Heart right ventricle (tissue), 16 donors: ENCODE results near the gene SMARCAD1. TPM values are rescaled to one million over a fixed set of nuclear protein-coding genes. Genes with fewer than 3 reads are reported as not detected.

Experiments used
- ATAC-seq, 8 donors: fragments of 200-7000 bp; cut with Tn5 transposase; one replicate each; pipeline ENCODE4 v1.9.1; 2020; ENCODE audit warnings: mild to moderate bottlenecking in 8 of 8, moderate library complexity in 8 of 8, moderate number of reproducible peaks in 1 of 8
- DNase-seq, 2 donors: peaks; one replicate each; pipeline ENCODE4 v3.0.0-alpha.2; 2020
- H3K27ac ChIP-seq, 10 donors: fragments of 200-600 bp; sonication (generic) in 2 of 10; one replicate each; pipeline versions ENCODE4 v1.5.0 to v1.8.0; 2020 to 2022; ENCODE audit warnings: mild to moderate bottlenecking in 3 of 10
- H3K27me3 ChIP-seq, 7 donors: fragments of 200-600 bp; one replicate each; pipeline ENCODE4 v1.8.0; 2021 to 2022; ENCODE audit warnings: mild to moderate bottlenecking in 2 of 7
- H3K36me3 ChIP-seq, 9 donors: fragments of 200-600 bp; sonication (generic) in 1 of 9; one replicate each; pipeline versions ENCODE4 v1.5.0 to v1.8.0; 2020 to 2022; ENCODE audit warnings: mild to moderate bottlenecking in 2 of 9
- H3K4me1 ChIP-seq, 9 donors: fragments of 200-600 bp; sonication (generic) in 1 of 9; one replicate each; pipeline versions ENCODE4 v1.5.0 to v1.8.0; 2020 to 2022; ENCODE audit warnings: mild to moderate bottlenecking in 4 of 9
- H3K4me3 ChIP-seq, 10 donors: fragments of 200-600 bp; sonication (generic) in 2 of 10; one replicate each; pipeline versions ENCODE4 v1.5.0 to v1.8.0; 2020 to 2022; ENCODE audit warnings: mild to moderate bottlenecking in 7 of 10, moderate library complexity in 2 of 10
- H3K9me3 ChIP-seq, 11 donors: fragments of 200-600 bp in 10 of 11; sonication (generic) in 2 of 11; one replicate each; pipeline versions ENCODE4 v1.5.0 to v1.8.0; 2013 to 2022; ENCODE audit warnings: mild to moderate bottlenecking in 2 of 11, control low read depth in 1 of 11, moderate library complexity in 1 of 11
- CTCF ChIP-seq, 9 donors: fragments of 200-600 bp; sonication (generic) in 2 of 9; IDR thresholded peaks; one replicate each; pipeline versions ENCODE4 v1.5.0 to v1.8.0; 2021 to 2022; ENCODE audit warnings: antibody characterized with exemption in 9 of 9, mild to moderate bottlenecking in 5 of 9, moderate library complexity in 1 of 9
- WGBS, 2 donors: extraction: QIAGEN DNeasy Blood & Tissue Kit; methylation state at CpG; one replicate each; pipeline ENCODE4 v1.1.7; 2013; ENCODE audit warnings: inconsistent platforms in 1 of 2; 5-methylcytosine and 5-hydroxymethylcytosine counted together
- intact Hi-C, 10 donors: fragments of 100-400 bp; cut with DNase I; formaldehyde crosslinking; loops; one replicate each; pipeline versions ENCODE4 v1.11.1 to v1.14.2; 2022
- polyA plus RNA-seq, 2 donors: library from polyadenylated mRNA; stranded (reverse); fragments of 200-250 nt; gene quantifications; one replicate each; pipeline ENCODE4 v1.2.3, GENCODE V29; 2013
- total RNA-seq, 10 donors: library from RNA; stranded (reverse); fragmentation: NEBNext Ultra II Directional in 3 of 10; extraction: Animal tissue kit (Norgen Biotek cat#: 25700) in 3 of 10; gene quantifications; one replicate each; pipeline versions ENCODE4 v1.2.1 to v1.2.4, GENCODE V29; 2021 to 2023
- donor health status: Arrhythmogenic right ventricular cardiomyopathy.
- donor health status: ischemic (EF 13 %, LVEDD 7.1; RV severe dilation, severe dysfunction).
- donor health status: healthy with polysubstance abuse.
- donor health status: DM: no; HTN: yes; CAD: no.
- donor health status: DM: no; HTN: no; CAD: no.
- donor health status: ischemic (EF 25% LVEDD 6.9; RV normal size, moderate dysfunction).
- donor health status: ischemic (EF 25% LVEDD 5.7; RV mildly dilated, moderate dysfunction).
- donor health status: healthy.
- donor health status: DM: yes; HTN: yes; CAD: no.
- donor health status: Ischemic cardiomyopathy.
- donor health status: ischemic (EF 35%, LVEDD 5.7; RV mildly dilated, moderate dysfunction).
- donor health status: nonischemic (EF 11% LVEDD 7.7; RV severe dilation, severe dysfunction).
- donor health status: DM: yes; HTN: yes; CAD: no.
- donor health status: PGD.
- donor health status: ischemic (EF 29% LVEDD 5.4; RV normal size, mild dysfunction).
- donor health status: nonischemic (EF 23%, LVEDD 6.1; RV moderate dilation, normal function).

The SMARCAD1 gene
- total and polyA plus RNA-seq, 12 donors = 4.5 to 15.1 (median 10.8) TPM

GRCh38 chr4:94165256-94165655 lies 42.4 kb upstream of the SMARCAD1 start:
- ATAC-seq (no peak), DNase-seq (no peak)
- H3K9me3 ChIP-seq = peaks cover 0 to 3% (median 0%) of the 10 kb centered on the region in 11 donors
- no peaks in the 10 kb centered on the region for H3K27me3 ChIP-seq
- no peak overlapping the region for H3K27ac ChIP-seq
- no peak for TF ChIP-seq CTCF (IDR thresholded peaks at IDR 0.05)
- no peak overlapping the region for H3K4me3 ChIP-seq
- 75 to 78% methylated on average over 3 of the region's 3 CpGs for WGBS, 2 donors
- H3K4me1 ChIP-seq = no peaks in the 10 kb centered on the region
- intact Hi-C loops = no loop called here
- H3K36me3 ChIP-seq = no peaks in the 10 kb centered on the region

- Histone ChIP-seq H3K27me3 (peaks cover 0 to 4% (median 0%) of the 10 kb centered on the region in 7 donors), H3K4me3 (no peak overlapping the region), H3K4me1 (no peaks in the 10 kb centered on the region), H3K27ac (no peak overlapping the region), H3K36me3 (no peaks in the 10 kb centered on the region), H3K9me3 (peaks cover 0 to 3% (median 0%) of the 10 kb centered on the region in 11 donors)
- 69 to 72% methylated on average over 2 of the region's 2 CpGs for WGBS, 2 donors
- intact Hi-C loops = no loop called here
- DNase-seq = no peak
- no peak for ATAC-seq
- no peak for TF ChIP-seq CTCF (IDR thresholded peaks at IDR 0.05)
Measured at GRCh38 chr4:94168321-94168720, 39.3 kb upstream of the SMARCAD1 start.

- H3K27ac ChIP-seq = no peak overlapping the region
- peaks cover 0 to 9% (median 0%) of the 10 kb centered on the region in 7 donors for H3K27me3 ChIP-seq
- intact Hi-C loops = no loop called here
- H3K4me3 ChIP-seq = no peak overlapping the region
- ATAC-seq = no peak
- no peak for DNase-seq
- H3K9me3 ChIP-seq = peaks cover 0 to 3% (median 0%) of the 10 kb centered on the region in 11 donors
- TF ChIP-seq CTCF (IDR thresholded peaks at IDR 0.05) = no peak
- no peaks in the 10 kb centered on the region for H3K36me3 ChIP-seq
- 95 to 98% methylated on average over 37 of the region's 37 CpGs for WGBS, 2 donors
- H3K4me1 ChIP-seq = no peaks in the 10 kb centered on the region
Measured at GRCh38 chr4:94169803-94170372, 37.8 kb upstream of the SMARCAD1 start.

GRCh38 chr4:94171616-94172015 lies 36.0 kb upstream of the SMARCAD1 start:
- DNase-seq (no peak), ATAC-seq (no peak)
- Histone ChIP-seq H3K4me1 (no peaks in the 10 kb centered on the region), H3K27ac (no peak overlapping the region), H3K9me3 (peaks cover 0 to 3% (median 0%) of the 10 kb centered on the region in 11 donors), H3K27me3 (peaks cover 0 to 9% (median 0%) of the 10 kb centered on the region in 7 donors), H3K4me3 (no peak overlapping the region), H3K36me3 (no peaks in the 10 kb centered on the region)
- TF ChIP-seq CTCF (IDR thresholded peaks at IDR 0.05) = peak in 4 of 9 donors; percentile 16 to 45 (median 29)
- intact Hi-C loops = no loop called here
- WGBS, 2 donors = 81 to 88% methylated on average over 4 of the region's 4 CpGs
